Transverse colon (tissue), 3 donors: ENCODE data around the gene METTL24.

Experiments
- CTCF ChIP-seq, 5 experiments: fragments of 200-600 bp in 3 of 5; fragments of 450-650 bp in 2 of 5; sonication (generic) in 3 of 5; IDR thresholded peaks; 1 replicate in 2 of 5; 2 replicates in 3 of 5; pipeline ENCODE4 v1.5.1; 2016 to 2017; ENCODE audit warnings: antibody characterized with exemption in 5 of 5, inconsistent platforms in 3 of 5, mild to moderate bottlenecking in 2 of 5, moderate library complexity in 1 of 5
- EP300 ChIP-seq: sonication (generic); formaldehyde crosslinking; IDR thresholded peaks from one replicate; pipeline ENCODE4 v1.6.1; 2017; ENCODE audit warnings: antibody characterized with exemption, low read depth
- POLR2A ChIP-seq: fragments of 450-650 bp; IDR thresholded peaks from one replicate; pipeline ENCODE4 v1.6.1; 2016; ENCODE audit warnings: antibody characterized with exemption, mild to moderate bottlenecking, moderate library complexity

GRCh38 chr6:110394409-110394808 lies 36.3 kb upstream of the METTL24 start:
- no peak for TF ChIP-seq CTCF (IDR thresholded peaks at IDR 0.05)
- no peak for TF ChIP-seq POLR2A
- no peak for TF ChIP-seq EP300
